Testis (tissue), 3 donors: ENCODE measurements around the gene GHRHR. TPM values are rescaled to one million over a fixed set of nuclear protein-coding genes. Genes with fewer than 3 reads are reported as not detected.

Source experiments
- DNase-seq: peaks from one replicate; pipeline ENCODE4 v3.0.0-alpha.2; 2019
- H3K27ac ChIP-seq, 2 donors: fragments of 200-600 bp; sonication (generic); one replicate each; pipeline ENCODE4 v1.5.1; 2019
- H3K27me3 ChIP-seq: fragments of 200-600 bp; sonication (generic); one replicate; pipeline ENCODE4 v1.5.1; 2019
- H3K36me3 ChIP-seq: fragments of 200-600 bp; sonication (generic); one replicate; pipeline ENCODE4 v1.5.1; 2017; ENCODE audit warnings: low read depth; ENCODE audit errors: missing control alignments
- H3K4me1 ChIP-seq: fragments of 200-600 bp; sonication (generic); one replicate; pipeline ENCODE4 v1.5.1; 2019
- H3K4me3 ChIP-seq, 2 donors: fragments of 200-600 bp; sonication (generic); one replicate each; pipeline ENCODE4 v1.5.1; 2017 to 2019
- H3K9me3 ChIP-seq: fragments of 200-600 bp; sonication (generic); one replicate; pipeline ENCODE4 v1.5.1; 2017
- CTCF ChIP-seq, 3 experiments: fragments of 450-650 bp in 2 of 3; fragments of 200-600 bp in 1 of 3; sonication (generic) in 1 of 3; IDR thresholded peaks; one replicate each; pipeline ENCODE4 v1.5.1; 2016 to 2019; ENCODE audit warnings: antibody characterized with exemption in 3 of 3, mild to moderate bottlenecking in 2 of 3, moderate library complexity in 1 of 3
- POLR2A ChIP-seq: fragments of 450-650 bp; IDR thresholded peaks from one replicate; pipeline ENCODE4 v1.6.1; 2017; ENCODE audit warnings: antibody characterized with exemption, mild to moderate bottlenecking, moderate library complexity
- WGBS, 2 donors: methylation state at CpG; one replicate each; pipeline ENCODE4 v1.1.5; 2018; 5-methylcytosine and 5-hydroxymethylcytosine counted together
- intact Hi-C: fragments of 100-400 bp; cut with DNase I; formaldehyde crosslinking; loops from one replicate; pipeline ENCODE4 v1.15.1; 2023; ENCODE audit warnings: low total_unique reads
- polyA plus RNA-seq: library from polyadenylated mRNA; stranded (reverse); fragments of 350-450 nt; fragmentation: Illumina TruSeq; extraction: RNeasy Lipid Tissue Mini Kit (QIAGEN cat#74804); gene quantifications from one replicate; pipeline ENCODE4 v1.2.3, GENCODE V29; 2014; ENCODE audit warnings: low read depth, low replicate concordance; ENCODE audit not compliant: insufficient read depth
- total RNA-seq, 2 donors: library from RNA; depleted of rRNA; stranded (reverse); fragments of >200 nt; gene quantifications; one replicate each; pipeline ENCODE4 v1.2.3, GENCODE V29; 2016

Gene GHRHR
- total and polyA plus RNA-seq, 3 donors from 2014 or later: 1.4 to 3.6 (median 2.1) TPM

DNA sequence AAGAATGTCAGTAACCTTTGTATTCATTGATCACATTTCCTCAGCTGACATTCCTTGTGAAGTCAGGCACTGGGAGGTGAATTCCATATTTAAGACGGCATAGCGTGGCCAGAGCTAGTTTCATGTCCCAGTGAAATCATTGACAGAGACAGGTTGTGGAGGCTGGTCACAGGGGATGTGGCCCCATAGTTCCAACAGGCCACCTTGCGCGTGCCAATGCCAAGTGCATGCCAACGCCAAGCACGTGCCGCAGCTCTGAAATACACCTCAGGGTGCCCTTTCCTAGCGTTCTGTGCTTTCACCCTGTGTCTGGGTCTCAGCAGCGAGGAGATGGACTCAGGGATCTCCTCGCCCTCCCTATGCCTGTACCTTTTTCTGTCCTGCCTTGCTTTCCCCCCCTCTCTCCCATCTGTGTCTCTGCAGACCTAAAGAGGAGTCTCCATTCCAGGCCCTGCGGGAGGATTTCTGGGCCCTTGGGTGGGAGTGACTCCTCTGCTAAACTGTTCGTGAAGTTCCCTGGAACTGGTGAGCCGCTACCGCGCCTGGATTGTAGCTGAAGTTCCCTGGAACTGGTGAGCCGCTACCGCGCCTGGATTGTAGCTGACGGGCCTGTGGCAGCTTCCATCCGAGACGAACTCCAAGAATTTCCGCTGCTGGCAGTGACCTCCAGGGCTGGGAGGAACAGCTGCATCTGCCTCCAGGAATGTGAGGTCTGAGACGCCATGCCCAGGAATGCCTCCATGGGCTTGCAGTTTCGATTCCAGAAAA, 32.4 kb upstream of the GHRHR start:
- H3K27me3 ChIP-seq: no peaks in the 10 kb centered on the region
- H3K9me3 ChIP-seq: no peaks in the 10 kb centered on the region
- H3K36me3 ChIP-seq: no peaks in the 10 kb centered on the region
- WGBS, 2 donors: 91 to 95% methylated on average over 23 to 24 of the region's 24 CpGs
- H3K4me1 ChIP-seq: no peaks in the 10 kb centered on the region
- H3K27ac ChIP-seq: no peak overlapping the region
- H3K4me3 ChIP-seq: no peak overlapping the region
- intact Hi-C loops: no loop called here
- peak; percentile 1 for DNase-seq
- TF ChIP-seq CTCF (IDR thresholded peaks at IDR 0.05) (no peak), POLR2A (no peak)

DNA sequence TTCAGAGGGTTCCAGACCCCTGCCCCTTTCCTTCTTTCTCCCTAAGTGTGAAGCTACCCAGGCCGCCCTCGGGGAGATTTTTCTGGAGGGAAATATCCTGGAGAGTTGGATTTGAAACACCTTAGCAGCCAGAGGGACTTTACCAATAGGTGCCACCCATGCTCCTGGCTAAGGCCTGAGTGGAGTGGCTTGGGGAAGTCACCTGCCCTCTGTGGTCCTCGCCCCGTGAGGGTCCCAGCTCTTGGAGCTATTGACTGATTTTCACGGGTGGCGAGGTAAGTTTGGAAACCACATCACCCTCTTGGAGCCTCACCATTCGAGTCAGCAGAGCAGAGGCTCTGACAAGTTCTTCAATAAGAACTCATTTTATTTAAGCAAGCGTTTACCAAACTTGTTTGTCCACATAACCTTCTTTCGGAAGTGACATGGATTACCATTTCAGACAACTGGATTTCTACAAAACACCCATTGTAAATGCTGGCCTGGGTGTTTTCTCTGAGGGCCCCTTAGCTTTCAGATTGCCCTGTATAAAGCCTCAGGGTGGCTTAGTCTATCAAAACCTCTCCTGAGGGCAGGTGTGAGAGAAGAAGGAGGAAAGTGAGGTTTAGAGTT, 31.7 kb upstream of the GHRHR start:
- Histone ChIP-seq H3K4me1 (no peaks in the 10 kb centered on the region), H3K27ac (no peak overlapping the region), H3K36me3 (no peaks in the 10 kb centered on the region), H3K9me3 (no peaks in the 10 kb centered on the region), H3K4me3 (no peak overlapping the region), H3K27me3 (no peaks in the 10 kb centered on the region)
- intact Hi-C loops: no loop called here
- WGBS, 2 donors: 90 to 97% methylated on average over 9 of the region's 9 CpGs
- TF ChIP-seq POLR2A (no peak), CTCF (IDR thresholded peaks at IDR 0.05) (no peak)
- no peak for DNase-seq

DNA sequence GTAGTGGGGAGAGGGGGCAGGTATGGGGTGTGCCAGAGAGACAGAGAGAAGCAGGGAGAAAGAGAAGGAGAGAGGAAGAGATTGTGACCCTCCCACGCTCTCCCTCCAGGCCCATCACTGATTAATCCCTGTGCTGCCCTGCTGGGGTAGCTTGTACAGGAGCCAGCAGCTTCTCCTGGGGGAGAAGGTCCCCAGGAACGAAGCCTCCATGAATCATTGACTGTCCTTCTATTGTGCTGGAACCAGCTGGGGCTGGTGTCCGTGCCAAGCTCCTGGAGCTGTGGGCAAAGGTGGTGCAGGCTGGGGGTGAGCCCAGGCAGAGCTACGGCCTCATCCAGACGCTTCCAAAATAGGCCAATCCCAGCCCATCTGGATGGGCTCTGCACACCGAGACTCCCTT, 31.2 kb upstream of the GHRHR start:
- Histone ChIP-seq H3K9me3 (no peaks in the 10 kb centered on the region), H3K27ac (no peak overlapping the region), H3K27me3 (no peaks in the 10 kb centered on the region), H3K4me1 (no peaks in the 10 kb centered on the region), H3K4me3 (no peak overlapping the region), H3K36me3 (no peaks in the 10 kb centered on the region)
- TF ChIP-seq POLR2A: no peak
- TF ChIP-seq CTCF (IDR thresholded peaks at IDR 0.05): no peak
- no peak for DNase-seq
- 84 to 94% methylated on average over 6 of the region's 6 CpGs for WGBS, 2 donors
- intact Hi-C loops: no loop called here

GRCh38 chr7:30933124-30933974, 30.4 kb upstream of the GHRHR start:
- intact Hi-C loops: no loop called here
- Histone ChIP-seq H3K4me1 (no peaks in the 10 kb centered on the region), H3K27me3 (no peaks in the 10 kb centered on the region), H3K9me3 (no peaks in the 10 kb centered on the region), H3K4me3 (no peak overlapping the region), H3K36me3 (no peaks in the 10 kb centered on the region), H3K27ac (no peak overlapping the region)
- WGBS, 2 donors: 86 to 89% methylated on average over 17 to 23 of the region's 26 CpGs
- no peak for TF ChIP-seq CTCF (IDR thresholded peaks at IDR 0.05)
- TF ChIP-seq POLR2A: no peak
- DNase-seq: no peak
